IPS-18c (cell line): ENCODE measurements around the gene YPEL3.

Source experiments
- H3K4me3 ChIP-seq: 2 replicates; pipeline ENCODE4 v1.7.0; 2013; ENCODE audit warnings: low read depth, mild to moderate bottlenecking, low read length, moderate library complexity; ENCODE audit not compliant: insufficient read depth
- H3K9me3 ChIP-seq: one replicate; pipeline ENCODE4 v1.6.1; 2013; ENCODE audit warnings: mild to moderate bottlenecking, low read length, moderate library complexity; ENCODE audit not compliant: control insufficient read depth, insufficient read depth

Gene YPEL3

DNA sequence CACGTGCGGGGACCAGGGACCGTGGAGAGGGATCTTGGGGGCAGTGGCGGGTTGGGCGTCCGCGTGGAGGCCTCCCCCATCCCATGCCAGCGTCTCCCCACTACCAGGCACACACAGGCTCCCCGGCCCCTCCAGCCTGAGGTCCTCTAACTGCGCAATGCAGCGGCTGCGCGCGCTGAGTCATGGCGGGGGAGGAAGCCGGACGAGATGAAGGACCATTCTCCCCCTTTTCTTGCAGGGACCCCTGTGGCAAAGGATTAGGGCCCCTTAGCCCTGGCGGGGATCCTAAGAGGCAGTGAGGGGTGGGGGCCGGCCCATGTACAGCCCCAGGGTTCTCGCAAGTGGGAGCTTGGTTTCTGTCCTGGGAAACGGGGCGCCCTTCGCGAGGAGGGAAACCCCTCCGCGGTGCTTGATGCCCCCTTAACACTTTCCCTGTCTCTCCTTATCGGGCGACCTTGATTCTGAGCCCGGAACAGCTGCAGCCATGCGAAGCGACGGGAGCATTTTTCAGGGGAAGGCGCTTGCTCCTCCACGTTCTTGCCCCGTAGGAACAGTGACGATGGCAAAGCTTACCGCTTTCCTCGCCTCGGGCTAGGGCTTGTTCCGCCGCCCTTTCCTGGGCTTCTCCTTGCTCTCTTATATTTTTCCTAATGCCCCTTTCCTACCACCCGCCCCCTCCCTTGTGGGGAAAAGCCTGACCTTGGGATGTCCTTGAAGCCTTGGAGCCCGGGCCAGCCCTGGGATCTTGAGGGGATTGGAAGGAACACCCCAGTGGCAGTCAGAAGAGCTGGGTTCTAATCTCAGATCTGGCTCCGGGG, 29.9 kb downstream of the YPEL3 start:
- H3K4me3 ChIP-seq: peak overlapping the region; percentile 95
- H3K9me3 ChIP-seq: peaks cover 2% of the 10 kb centered on the region

DNA sequence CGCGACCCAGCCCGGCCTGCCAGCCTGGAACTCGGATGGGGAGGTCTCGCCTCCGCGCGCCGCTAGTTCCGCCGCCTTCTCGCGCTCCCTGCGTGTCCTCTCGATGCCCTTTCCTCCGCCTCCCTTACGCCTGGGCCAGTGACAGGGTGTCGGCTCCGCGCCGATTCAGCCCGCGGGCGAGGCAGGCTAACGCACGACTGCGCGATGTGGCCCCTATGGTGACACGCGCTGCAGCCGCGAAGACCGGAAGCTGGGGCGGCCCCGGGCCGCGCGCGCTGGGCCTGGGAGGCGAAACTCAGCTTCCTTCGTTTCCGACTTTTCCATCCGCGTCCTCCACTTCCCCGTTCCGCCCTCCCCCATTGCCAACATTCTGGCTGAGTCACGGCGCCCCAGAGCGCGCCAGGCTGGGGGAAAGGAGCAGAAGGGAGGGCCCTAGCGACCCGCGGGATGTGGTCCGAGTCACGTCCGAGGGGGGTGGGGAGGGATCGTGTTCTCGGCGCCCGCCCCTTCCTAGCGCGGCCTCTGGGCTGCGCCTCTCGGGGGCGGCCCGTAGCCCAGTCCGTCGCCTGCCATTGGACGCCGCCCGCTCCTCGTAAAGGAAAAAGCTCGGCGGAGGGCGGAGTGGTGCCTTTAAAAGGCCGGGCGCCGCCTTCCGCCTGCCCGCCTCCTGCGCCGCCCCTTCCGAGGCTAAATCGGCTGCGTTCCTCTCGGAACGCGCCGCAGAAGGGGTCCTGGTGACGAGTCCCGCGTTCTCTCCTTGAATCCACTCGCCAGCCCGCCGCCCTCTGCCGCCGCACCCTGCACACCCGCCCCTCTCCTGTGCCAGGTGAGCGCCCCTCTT, 30.7 kb downstream of the YPEL3 start, which contains the start of gene ALDOA:
TSS of gene ALDOA (plus strand) at position 659 of the 841 bp plus-strand sequence. CDS start 1,138 bp downstream, outside the sequence.
- Histone ChIP-seq H3K4me3 (peak within 1 kb of the TSS; percentile 95), H3K9me3 (peaks cover 2% of the 10 kb centered on the region)

DNA sequence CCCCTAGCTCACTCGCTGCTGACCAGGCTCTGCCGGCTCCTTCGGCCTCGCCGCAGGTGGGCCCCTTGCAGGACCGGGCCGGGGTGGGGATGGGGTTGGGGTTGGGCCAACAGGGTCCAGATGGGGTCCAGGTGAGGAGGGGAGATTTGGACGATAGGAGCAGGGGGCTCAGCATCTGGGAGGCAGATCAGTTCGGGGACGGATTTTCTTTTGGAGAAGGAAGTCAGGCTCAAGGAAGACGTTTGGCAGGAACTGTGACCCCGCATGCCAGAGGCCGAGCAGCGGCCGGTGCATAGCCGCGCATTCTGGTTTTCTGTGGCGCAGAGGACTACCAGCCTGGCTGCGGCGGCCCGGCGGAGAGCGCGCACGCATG, 31.3 kb downstream of the YPEL3 start:
- Histone ChIP-seq H3K4me3 (peak overlapping the region; percentile 95), H3K9me3 (peaks cover 2% of the 10 kb centered on the region)

DNA sequence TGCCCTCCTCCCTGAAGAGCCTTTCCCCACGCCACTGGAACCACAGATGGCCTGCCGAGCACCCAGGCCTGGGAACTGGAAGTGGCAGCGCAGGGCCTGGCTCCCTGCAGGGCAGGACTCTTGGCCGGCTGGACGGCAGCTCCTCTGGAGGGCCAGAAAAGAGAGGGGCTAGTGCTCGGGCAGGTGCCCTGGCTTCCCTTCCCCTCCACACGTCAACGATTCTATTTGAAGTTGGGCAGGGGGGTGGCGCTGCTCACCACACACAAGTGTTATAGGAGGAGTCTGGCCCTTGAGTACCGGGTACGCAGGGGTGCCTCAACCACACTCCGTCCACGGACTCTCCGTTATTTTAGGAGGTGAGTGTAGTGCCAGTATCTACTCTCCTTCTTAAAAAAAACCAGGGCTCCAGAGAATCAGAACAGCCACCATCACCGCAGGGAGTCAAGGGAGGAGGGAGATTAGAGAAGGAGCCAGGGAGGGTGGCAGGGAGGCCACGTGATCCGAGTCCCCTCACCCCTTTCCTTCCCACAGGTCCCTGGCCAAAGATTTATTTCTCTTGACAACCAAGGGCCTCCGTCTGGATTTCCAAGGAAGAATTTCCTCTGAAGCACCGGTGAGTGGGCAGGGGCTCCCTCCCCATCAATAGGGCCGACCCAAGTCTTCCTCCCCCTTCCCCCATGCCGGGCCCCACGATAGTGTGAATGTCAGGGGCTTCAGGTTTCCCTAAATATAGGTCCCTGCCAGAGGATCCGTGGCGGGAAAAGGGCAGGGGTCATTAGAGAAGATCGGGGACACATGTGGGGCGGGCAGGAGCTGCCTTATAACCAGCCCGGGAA, 31.9 kb downstream of the YPEL3 start:
- Histone ChIP-seq H3K9me3 (peaks cover 2% of the 10 kb centered on the region), H3K4me3 (peak overlapping the region; percentile 95)

DNA sequence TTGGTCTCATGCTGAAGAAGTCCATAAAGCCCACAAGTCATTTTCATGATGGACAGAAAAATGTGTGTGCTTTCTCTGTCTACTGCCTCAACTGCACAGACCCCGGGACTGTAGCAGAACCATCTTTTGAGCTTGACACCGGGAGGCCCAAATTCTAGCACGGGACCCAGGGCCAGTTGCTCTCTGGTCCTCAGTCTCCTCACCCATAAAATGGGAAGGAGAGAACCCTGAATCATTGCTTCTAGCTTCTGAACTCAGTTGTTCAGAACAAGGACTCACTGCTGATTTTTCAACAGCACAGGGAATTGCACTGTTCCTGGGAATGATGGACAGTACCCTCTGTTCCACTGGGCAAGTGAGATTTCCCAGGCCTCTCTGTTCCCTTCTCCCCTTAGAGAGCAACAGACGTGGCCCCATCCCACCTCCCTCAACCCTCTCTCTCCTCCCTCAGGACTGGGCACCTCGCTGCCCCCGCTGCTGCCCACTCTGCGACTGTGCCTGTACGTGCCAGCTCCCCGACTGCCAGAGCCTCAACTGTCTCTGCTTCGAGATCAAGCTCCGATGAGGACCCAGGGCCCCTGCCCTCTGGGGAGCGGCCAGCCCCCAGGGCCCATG, 32.6 kb downstream of the YPEL3 start:
- peaks cover 2% of the 10 kb centered on the region for H3K9me3 ChIP-seq
- peak overlapping the region; percentile 95 for H3K4me3 ChIP-seq

DNA sequence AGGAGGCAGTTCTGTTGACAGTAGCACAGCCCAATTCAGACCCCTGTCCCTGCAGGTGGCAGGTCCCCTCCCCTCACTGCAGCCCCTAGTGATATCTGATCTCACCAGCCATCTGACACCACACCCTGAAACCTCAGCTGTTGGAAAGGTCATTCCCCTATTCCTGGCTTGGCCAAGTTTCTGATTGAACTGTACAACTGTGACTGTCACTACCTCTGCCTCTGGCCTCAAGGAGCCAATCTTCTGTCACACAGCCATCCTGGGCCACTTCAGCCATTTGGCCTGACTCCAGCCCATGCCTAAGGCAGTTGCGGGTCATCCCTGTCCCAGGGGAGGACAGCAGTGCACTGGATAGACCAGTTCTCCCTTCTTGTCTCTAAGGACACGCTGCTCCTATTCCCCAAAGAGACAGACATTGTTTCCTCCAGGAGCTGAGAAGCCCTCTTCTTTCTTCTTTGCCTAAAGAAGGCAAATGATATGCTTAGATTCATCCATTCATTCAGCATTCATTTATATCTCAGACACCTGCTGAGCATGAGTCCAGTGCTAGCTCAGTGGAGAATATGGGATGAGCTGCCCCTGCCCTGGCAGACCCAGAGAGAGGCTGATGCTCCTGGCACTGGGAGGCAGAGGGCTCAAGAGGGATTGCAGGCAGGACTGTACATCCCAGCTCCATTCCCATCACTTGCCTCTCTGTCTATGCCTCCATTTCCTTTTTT, 35.0 kb downstream of the YPEL3 start:
- no peak overlapping the region for H3K4me3 ChIP-seq
- H3K9me3 ChIP-seq: no peaks in the 10 kb centered on the region

DNA sequence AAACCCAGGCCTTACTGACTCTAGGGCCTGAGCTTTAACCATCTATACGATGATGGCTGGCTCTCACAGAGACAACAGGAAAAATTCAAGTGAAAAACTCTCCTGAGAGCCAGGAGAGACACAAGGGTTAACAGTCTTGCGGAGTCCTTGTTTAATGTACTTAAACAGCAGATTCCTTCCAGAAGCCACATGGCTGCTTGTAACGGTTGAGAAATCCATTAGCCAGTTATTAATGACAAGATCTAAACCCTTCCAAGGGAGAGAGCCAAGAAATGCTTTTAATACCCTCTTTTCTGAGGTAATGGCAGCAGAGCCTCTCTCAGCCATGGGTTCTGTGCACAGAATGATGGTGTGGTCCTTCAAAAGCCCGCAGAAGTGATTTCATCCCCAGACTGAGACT, 35.7 kb downstream of the YPEL3 start:
- H3K4me3 ChIP-seq: no peak overlapping the region

DNA sequence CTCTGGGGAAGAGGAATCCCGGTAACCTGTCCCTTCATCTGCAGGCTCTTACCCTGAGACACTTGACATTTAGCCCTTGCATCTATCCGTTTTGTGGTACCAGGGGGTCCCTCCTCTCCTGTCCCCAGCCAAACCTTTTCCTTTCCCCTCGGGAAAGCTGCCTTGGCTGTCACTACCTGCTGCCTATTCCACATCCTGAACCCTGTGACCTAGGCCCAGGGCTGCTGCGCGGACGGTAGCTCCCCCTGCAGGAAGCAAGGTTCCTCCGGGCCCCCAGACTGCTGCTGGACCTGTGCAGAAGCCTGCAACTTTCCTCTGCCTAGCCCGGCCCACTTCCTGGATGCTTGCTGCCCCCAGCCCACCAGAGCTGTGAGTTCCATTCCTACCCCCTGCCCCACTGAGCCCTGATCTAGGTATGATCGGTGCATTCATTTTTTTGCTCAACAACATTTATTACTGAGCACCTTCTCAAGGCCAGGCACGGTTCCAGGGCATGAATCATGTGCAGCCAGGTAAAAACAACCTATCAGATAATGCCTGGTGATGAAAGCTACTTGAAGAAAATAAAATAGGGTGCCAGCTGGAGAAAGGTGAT, 41.0 kb downstream of the YPEL3 start:
- Histone ChIP-seq H3K4me3 (no peak overlapping the region), H3K9me3 (no peaks in the 10 kb centered on the region)

More for the DNA sequence above, 35.7 kb downstream of the YPEL3 start:
- H3K9me3 ChIP-seq: no peaks in the 10 kb centered on the region

DNA sequence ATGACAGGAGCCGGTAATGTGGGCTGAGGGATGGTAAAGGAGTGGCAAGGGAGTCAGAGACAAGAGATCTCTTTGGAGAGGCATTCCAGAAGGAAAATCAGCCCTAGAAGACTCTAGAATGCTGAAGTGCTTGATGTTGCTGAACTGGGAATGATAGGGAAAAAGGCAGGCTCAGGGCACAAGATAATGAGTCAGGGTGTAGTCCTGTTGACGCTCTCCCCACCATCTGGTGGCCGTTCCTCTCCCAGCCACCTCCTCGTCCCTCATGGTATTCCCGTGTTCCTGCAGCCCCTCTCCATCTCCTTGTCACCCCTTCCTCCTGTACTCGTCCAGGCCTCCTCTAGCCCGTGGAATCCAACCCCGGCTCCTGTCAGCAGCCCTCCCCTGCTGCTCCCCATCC, 41.6 kb downstream of the YPEL3 start:
- H3K4me3 ChIP-seq: no peak overlapping the region
- no peaks in the 10 kb centered on the region for H3K9me3 ChIP-seq

DNA sequence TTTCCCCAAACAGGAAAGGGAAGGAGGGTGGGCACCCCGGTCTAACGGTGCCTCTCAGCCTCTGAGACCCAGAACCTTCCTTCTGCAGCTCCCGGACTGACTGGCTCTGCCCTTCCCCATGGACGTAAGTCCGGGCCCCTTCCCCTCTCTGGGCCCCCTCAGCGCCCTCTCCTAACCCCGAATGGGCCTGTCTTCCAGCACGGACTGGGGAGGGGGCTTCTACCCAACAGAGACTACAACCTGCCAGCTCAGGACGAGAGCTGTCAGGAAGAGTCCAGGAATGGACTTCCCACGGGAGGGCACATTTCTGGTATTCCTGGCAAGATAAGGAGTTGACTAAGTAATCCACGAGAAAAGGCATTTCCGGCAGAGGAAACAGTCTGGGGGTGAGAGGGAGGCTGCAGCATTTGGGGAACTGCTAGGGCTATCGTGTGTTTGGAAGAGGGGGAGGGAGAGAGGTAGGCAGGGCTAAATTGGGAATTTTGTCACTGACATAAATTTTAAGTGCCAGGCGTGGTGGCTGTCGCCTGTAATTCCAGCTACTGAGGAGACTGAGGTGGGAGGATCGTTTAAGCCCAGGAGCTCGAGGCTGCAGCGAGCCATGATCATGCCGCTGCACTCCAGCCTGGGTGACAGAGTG, 42.5 kb downstream of the YPEL3 start:
- no peaks in the 10 kb centered on the region for H3K9me3 ChIP-seq
- H3K4me3 ChIP-seq: peak overlapping the region; percentile 87

DNA sequence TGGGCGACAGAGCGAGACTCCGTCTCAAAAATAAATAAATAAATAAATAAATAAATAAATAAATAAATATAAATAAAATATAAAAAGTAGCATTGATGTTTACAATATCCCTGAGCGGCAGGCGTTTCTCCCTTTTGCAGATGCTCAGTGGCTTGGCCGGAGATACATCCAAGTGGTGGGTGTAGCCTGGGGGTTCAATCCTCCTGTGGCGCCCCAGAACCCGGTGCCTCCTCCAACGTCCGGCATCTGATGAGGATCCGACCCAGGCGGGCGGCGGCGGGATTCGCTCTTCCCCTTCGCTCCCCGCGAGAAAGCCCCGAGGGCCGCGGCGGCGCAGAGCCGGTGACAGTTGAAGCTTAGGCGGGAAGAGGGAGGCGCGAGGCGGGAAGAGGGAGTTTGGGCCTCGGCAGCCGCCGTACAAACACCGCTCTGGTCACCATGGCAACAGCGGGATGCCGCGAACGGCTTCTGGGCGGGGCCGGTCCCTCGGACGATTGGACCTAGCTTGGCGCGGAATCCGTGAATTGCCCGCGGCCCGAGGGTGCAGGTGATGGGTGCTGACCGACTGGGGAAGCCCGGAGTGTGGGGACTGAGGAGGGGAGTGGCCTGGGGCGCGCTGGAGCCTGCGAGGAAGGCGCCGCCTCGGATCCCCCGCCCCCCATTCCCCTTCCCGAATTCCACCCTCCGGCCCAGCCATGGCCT, 43.2 kb downstream of the YPEL3 start:
- peak overlapping the region; percentile 87 for H3K4me3 ChIP-seq

DNA sequence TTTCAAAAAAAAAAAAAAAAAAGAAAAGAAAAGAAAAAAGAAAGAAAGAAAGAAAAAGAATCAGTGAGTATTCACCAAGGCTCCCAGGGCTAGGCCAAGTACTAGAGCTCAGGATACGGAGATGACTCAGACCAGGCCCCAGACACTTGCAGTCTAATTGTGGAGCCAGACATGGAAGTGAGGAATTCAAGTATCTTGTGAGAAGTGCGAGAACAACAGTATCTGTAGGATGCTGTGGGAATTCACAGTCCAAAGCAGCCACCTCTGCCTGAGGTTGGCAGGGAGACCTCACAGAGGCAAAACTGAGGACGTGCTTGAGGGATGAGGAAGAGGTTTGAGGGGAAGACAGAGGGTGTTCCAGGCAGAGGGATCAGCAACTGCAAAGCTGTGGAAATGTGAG, 44.5 kb downstream of the YPEL3 start:
- no peaks in the 10 kb centered on the region for H3K9me3 ChIP-seq

More for the DNA sequence above, 43.2 kb downstream of the YPEL3 start:
- no peaks in the 10 kb centered on the region for H3K9me3 ChIP-seq

DNA sequence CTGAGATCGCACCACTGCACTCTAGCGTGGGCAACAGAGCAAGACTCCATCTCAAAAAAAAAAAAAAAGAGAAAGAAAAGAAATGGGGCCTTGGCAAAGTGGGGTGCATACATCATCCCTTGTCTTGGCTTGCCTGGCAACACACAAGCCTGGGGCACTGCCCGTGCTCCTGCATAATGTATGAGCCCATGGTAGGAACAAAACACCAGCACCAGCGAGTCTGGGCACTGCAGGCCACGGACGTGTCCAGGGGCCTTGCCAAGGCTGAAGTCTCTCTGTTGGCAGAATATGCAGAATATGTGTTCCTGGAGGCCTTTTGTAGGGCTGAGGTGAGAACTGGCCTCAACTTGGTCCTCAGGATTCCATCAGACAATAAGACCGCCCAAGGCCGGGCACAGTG, 46.1 kb downstream of the YPEL3 start:
- H3K9me3 ChIP-seq: no peaks in the 10 kb centered on the region
- no peak overlapping the region for H3K4me3 ChIP-seq

More for the DNA sequence above, 44.5 kb downstream of the YPEL3 start:
- H3K4me3 ChIP-seq: no peak overlapping the region

DNA sequence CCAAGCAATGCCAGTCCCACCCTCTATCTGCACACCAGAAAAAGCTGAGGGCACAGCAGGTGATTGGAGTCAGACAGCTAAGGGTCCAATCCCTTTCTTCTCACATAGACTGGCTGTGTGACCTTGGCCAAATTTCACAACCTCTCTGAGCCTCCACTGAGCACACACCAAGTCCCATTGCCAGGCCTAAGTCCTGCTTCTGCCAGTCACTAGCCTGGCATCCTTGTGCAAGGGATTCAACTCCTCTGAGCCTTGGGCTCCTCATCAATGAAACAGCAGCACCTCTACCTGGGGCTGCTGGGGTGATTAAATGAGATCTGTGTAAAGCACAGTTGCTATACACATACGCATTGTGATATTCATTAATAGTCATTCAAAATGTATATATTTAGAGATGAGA, 49.4 kb downstream of the YPEL3 start:
- Histone ChIP-seq H3K4me3 (peak overlapping the region; percentile 1; the same call in 1 of the 2 replicates), H3K9me3 (no peaks in the 10 kb centered on the region)

DNA sequence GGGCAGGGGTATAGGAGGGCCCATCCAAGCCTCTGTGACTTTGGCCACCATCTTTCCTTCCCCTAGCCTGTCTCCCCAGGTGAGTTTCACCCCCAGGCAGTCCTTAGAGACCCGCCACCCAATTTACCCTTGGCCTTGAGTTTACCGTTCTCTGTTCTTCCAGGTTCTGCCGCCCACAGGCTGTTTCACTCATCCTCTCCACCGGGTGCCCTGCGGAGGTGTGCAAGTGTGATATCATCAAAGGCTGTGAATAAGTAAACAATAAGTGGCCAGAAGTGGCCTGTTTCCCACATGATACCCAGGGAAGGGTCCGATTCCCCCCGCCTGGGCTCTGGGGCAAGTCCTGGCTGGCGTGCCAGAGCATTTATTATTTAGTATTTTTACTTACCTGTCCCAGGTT, 49.8 kb downstream of the YPEL3 start:
- H3K9me3 ChIP-seq: no peaks in the 10 kb centered on the region

More for the DNA sequence above, 49.8 kb downstream of the YPEL3 start:
- H3K4me3 ChIP-seq: no peak overlapping the region
